ENCODE results near the gene PDE8B. TPM values are rescaled to one million over a fixed set of nuclear protein-coding genes. Genes with fewer than 3 reads are reported as not detected.

PDE8B gene
- total RNA-seq, 1 experiment from 2014 or later = 0.07 TPM

DNA sequence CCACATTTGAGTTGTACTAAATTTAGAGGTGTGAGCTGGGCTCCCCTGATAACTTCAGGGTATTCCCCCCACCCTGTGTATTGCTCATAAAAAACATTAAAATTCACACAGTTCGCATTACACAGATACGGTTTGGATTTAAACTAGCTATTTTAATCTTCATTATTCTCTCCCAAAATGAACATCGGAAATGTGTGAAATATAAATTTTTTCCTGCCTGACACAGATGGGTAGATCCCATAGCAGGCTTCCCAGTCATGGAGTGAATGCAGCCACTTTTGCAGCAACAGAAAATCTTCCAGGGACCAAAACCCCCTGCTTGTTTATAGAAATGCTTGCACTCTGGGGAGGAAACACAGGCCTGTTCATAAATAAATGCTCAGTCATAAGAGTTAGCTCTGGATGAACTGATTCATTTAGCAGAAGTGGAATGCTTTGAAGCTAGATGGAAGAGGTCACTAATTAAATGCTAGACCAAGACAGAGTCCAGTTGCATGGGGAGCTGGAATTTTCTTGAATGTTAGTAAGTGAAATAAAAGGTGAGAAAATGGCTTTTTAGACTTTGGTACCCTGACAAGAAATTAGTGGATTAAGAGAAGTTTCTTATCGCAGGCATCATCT is 115.6 kb downstream of the PDE8B start:
- H2AFZ ChIP-seq (ENCODE audit: low read length) = no peak overlapping the region
- Mint-ChIP-seq H3K4me3 (no peak overlapping the region; a peak in 1 of 5 replicates), H3K27ac (no peak overlapping the region), H3K36me3 (ENCODE audit: insufficient read depth in 1 of 3, low read depth in 3 of 3) (no peaks in the 10 kb centered on the region), H3K27me3 (ENCODE audit: low read depth) (peaks cover 15% of the 10 kb centered on the region), H3K4me1 (peaks cover 14 to 19% of the 10 kb centered on the region in 2 experiments), H3K9me3 (no peaks in the 10 kb centered on the region; a peak in 1 of 5 replicates)
- H2BK15ac ChIP-seq (ENCODE audit: low read depth, low read length) = no peak overlapping the region
- no peak overlapping the region for H3K27ac ChIP-seq (ENCODE audit: insufficient read length, low read depth, low read length)
- H2BK5ac ChIP-seq (ENCODE audit: insufficient read length, low read length) = no peak overlapping the region
- H2BK120ac ChIP-seq (ENCODE audit: low read depth, low read length, poor library complexity, severe bottlenecking) = no peak overlapping the region
- no peaks in the 10 kb centered on the region for H3K79me2 ChIP-seq (ENCODE audit: insufficient read depth, low read length)
- no peak overlapping the region for H3K23ac ChIP-seq (ENCODE audit: insufficient read length, low read depth, low read length)
- no peak overlapping the region for H3K9ac ChIP-seq (ENCODE audit: extremely low read depth, insufficient read length, low read length)
- H4K20me1 ChIP-seq (ENCODE audit: control insufficient read depth, insufficient read depth, insufficient read length) = no peaks in the 10 kb centered on the region
- DNase-seq = no peak
- H2BK20ac ChIP-seq (ENCODE audit: low read depth, low read length, poor library complexity, severe bottlenecking) = no peak overlapping the region
- no peaks in the 10 kb centered on the region for H3K23me2 ChIP-seq (ENCODE audit: insufficient read length, low read depth, low read length, poor library complexity, severe bottlenecking)
- H3K4me2 ChIP-seq (ENCODE audit: insufficient read depth, insufficient read length, low read length) = no peak overlapping the region
- WGBS (ENCODE audit: extremely low coverage, insufficient read length, low lambda C conversion rate) = no CpG with 5 or more reads among the region's 4 CpGs
- no peak overlapping the region for H4K91ac ChIP-seq (ENCODE audit: insufficient read length, low read depth, low read length)
- peaks cover 3% of the 10 kb centered on the region; the same call in 1 of the 2 replicates for H3K4me1 ChIP-seq (ENCODE audit: insufficient read depth, low read length)
- H3K56ac ChIP-seq (ENCODE audit: insufficient read length, low read depth, low read length) = no peak overlapping the region
- H3K4ac ChIP-seq (ENCODE audit: low read depth, low read length) = no peak overlapping the region
- H4K5ac ChIP-seq (ENCODE audit: insufficient read length, low read depth, low read length) = no peak overlapping the region
- H3K14ac ChIP-seq (ENCODE audit: insufficient read depth, low read length) = no peak overlapping the region
- H3T11ph ChIP-seq (ENCODE audit: low read length) = no peak overlapping the region
- no peak overlapping the region for H3K18ac ChIP-seq (ENCODE audit: insufficient read length, low read depth, low read length)
- no peaks in the 10 kb centered on the region for H3K79me1 ChIP-seq (ENCODE audit: insufficient read depth, low read depth, low read length, poor library complexity, severe bottlenecking)
- TF ChIP-seq CTCF (conservative IDR thresholded peaks at IDR 0.05) = no peak
- no peak overlapping the region for H2BK12ac ChIP-seq (ENCODE audit: insufficient read length, low read depth, low read length)
- no peaks in the 10 kb centered on the region for H3K9me3 ChIP-seq (ENCODE audit: control insufficient read depth, low read depth, low read length)
- H4K8ac ChIP-seq (replicated peaks; ENCODE audit: insufficient read length, low read depth, low read length) = no peak overlapping the region
- H2AK5ac ChIP-seq (ENCODE audit: insufficient read length, low read length) = no peak overlapping the region
- no peaks in the 10 kb centered on the region for H3K27me3 ChIP-seq (ENCODE audit: insufficient read depth, low read length)
